HepG2 (cell line): ENCODE results near the gene PACS2. TPM values are rescaled to one million over a fixed set of nuclear protein-coding genes. Genes with fewer than 3 reads are reported as not detected.

Source experiments
- CHD2 ChIP-seq: IDR thresholded peaks from 2 replicates; pipeline ENCODE4 v1.6.1; 2011; ENCODE audit warnings: low read depth, low read length, improper control_type of control experiment
- JARID2 ChIP-seq: sonication (generic); formaldehyde crosslinking; IDR thresholded peaks from 2 replicates; pipeline ENCODE4 v1.8.1; 2023; ENCODE audit warnings: missing genetic modification reagents, inconsistent platforms; ENCODE audit not compliant: insufficient replicate concordance
- NFE2L2 ChIP-seq: fragments of 150-350 bp; IDR thresholded peaks from 2 replicates; pipeline ENCODE4 v1.6.1; 2014; ENCODE audit warnings: low read length
- TARDBP ChIP-seq: sonication (generic); formaldehyde crosslinking; IDR thresholded peaks from 2 replicates; pipeline ENCODE4 v1.8.0; 2022; ENCODE audit warnings: mild to moderate bottlenecking, missing genetic modification reagents
- ZNF143 ChIP-seq: sonication (generic); formaldehyde crosslinking; IDR thresholded peaks from 2 replicates; pipeline ENCODE4 v1.4.0; 2020; ENCODE audit warnings: missing genetic modification reagents
- ZNF225 ChIP-seq: sonication (generic); formaldehyde crosslinking; IDR thresholded peaks from 2 replicates; pipeline ENCODE4 v1.4.0; 2020; ENCODE audit warnings: mild to moderate bottlenecking, missing genetic modification reagents
- ZNF652 ChIP-seq: IDR thresholded peaks from 2 replicates; pipeline ENCODE4 v1.6.1; 2016; ENCODE audit warnings: low read depth, borderline replicate concordance
- ZNF737 ChIP-seq: sonication (generic); formaldehyde crosslinking; IDR thresholded peaks from 2 replicates; pipeline ENCODE4 v1.5.0; 2020; ENCODE audit warnings: missing genetic modification reagents, mild to moderate bottlenecking, borderline replicate concordance
- polyA plus RNA-seq, 8 experiments: library from polyadenylated mRNA; depleted of rRNA in 3 of 8; stranded (reverse) in 7 of 8; unstranded in 1 of 8; fragments of >200 nt; fragmentation: Illumina TruSeq in 4 of 8; extraction: Trizol in 4 of 8; gene quantifications; 2 replicates each; pipeline versions ENCODE4 v1.2.1 to v1.2.3, GENCODE V29; 2011 to 2016; ENCODE audit warnings: low read depth in 4 of 8, missing spikeins in 1 of 8, mixed read lengths in 1 of 8; ENCODE audit not compliant: insufficient read depth in 1 of 8
- total RNA-seq, 5 experiments: library from RNA; depleted of rRNA; stranded (reverse); fragments of >200 nt; fragmentation: Illumina TruSeq; extraction: Trizol; gene quantifications; 2 replicates each; pipeline ENCODE4 v1.2.3, GENCODE V29; 2016; ENCODE audit warnings: low read depth in 1 of 5
- TF ChIP-seq, protein P1 (sequence below): sonication (generic); formaldehyde crosslinking; IDR thresholded peaks from 2 replicates; pipeline ENCODE4 v1.9.0; 2021; ENCODE audit warnings: missing genetic modification reagents, mild to moderate bottlenecking, borderline replicate concordance
- TF ChIP-seq, protein P2 (sequence below): sonication (generic); formaldehyde crosslinking; IDR thresholded peaks from 2 replicates; pipeline ENCODE4 v1.4.0; 2020; ENCODE audit warnings: missing genetic modification reagents, borderline replicate concordance
- TF ChIP-seq, protein P3 (sequence below): sonication (generic); formaldehyde crosslinking; IDR thresholded peaks from 2 replicates; pipeline ENCODE4 v1.5.0; 2020; ENCODE audit warnings: missing genetic modification reagents, mild to moderate bottlenecking, borderline replicate concordance
- TF ChIP-seq, protein P4 (sequence below): sonication (generic); formaldehyde crosslinking; conservative IDR thresholded peaks from 2 replicates; pipeline ENCODE4 v1.8.1; 2023; ENCODE audit warnings: missing genetic modification reagents

Gene PACS2
- total and polyA plus RNA-seq, 2 of the 13 experiments (the other 11 are each of a cell fraction or from before 2014, with no cell fraction given): 23.6 to 27.6 TPM

DNA sequence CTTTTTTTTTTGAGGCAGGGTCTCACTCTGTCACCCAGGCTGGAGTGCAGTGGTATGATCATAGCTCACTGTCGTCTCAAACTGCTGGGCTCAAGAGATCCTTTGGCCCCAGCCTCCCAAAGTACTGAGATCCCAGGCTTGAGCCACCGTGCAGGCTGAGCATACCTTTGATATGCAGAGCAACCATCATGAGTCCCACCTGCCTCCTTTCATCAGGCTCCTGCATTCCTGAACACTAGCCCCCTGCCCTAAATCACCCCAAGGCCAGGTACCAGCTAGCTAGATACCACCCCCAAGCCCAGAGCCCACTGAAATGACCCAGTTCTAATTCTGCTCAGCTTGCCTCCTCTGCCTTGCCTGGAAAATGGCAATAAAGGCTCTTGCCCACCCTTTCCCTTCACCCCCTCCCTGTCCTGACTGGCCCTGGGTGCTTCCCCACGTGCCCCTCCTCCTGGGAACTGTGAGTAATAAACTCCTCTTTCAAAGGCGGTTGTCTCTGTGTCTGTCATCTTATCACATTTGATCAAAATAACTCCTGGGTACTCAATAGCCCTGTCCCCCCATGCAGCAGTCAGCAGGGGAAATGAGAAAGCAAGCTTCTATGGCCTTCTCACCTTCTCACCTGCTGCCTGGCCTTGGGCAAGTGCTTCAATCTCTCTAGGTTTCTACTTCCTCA is 7.4 kb upstream of the PACS2 start (continued):
- TF ChIP-seq, protein P1, sequence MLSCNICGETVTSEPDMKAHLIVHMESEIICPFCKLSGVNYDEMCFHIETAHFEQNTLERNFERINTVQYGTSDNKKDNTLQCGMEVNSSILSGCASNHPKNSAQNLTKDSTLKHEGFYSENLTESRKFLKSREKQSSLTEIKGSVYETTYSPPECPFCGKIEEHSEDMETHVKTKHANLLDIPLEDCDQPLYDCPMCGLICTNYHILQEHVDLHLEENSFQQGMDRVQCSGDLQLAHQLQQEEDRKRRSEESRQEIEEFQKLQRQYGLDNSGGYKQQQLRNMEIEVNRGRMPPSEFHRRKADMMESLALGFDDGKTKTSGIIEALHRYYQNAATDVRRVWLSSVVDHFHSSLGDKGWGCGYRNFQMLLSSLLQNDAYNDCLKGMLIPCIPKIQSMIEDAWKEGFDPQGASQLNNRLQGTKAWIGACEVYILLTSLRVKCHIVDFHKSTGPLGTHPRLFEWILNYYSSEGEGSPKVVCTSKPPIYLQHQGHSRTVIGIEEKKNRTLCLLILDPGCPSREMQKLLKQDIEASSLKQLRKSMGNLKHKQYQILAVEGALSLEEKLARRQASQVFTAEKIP: no peak
- TF ChIP-seq, protein P2, sequence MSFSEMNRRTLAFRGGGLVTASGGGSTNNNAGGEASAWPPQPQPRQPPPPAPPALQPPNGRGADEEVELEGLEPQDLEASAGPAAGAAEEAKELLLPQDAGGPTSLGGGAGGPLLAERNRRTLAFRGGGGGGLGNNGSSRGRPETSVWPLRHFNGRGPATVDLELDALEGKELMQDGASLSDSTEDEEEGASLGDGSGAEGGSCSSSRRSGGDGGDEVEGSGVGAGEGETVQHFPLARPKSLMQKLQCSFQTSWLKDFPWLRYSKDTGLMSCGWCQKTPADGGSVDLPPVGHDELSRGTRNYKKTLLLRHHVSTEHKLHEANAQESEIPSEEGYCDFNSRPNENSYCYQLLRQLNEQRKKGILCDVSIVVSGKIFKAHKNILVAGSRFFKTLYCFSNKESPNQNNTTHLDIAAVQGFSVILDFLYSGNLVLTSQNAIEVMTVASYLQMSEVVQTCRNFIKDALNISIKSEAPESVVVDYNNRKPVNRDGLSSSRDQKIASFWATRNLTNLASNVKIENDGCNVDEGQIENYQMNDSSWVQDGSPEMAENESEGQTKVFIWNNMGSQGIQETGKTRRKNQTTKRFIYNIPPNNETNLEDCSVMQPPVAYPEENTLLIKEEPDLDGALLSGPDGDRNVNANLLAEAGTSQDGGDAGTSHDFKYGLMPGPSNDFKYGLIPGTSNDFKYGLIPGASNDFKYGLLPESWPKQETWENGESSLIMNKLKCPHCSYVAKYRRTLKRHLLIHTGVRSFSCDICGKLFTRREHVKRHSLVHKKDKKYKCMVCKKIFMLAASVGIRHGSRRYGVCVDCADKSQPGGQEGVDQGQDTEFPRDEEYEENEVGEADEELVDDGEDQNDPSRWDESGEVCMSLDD: no peak
- no peak for TF ChIP-seq ZNF225 (CRISPR knock-in tag)
- no peak for TF ChIP-seq NFE2L2
- TF ChIP-seq TARDBP (CRISPR knock-in tag): no peak
- no peak for TF ChIP-seq ZNF737 (CRISPR knock-in tag)
- no peak for TF ChIP-seq JARID2 (CRISPR knock-in tag)
- TF ChIP-seq, protein P3, sequence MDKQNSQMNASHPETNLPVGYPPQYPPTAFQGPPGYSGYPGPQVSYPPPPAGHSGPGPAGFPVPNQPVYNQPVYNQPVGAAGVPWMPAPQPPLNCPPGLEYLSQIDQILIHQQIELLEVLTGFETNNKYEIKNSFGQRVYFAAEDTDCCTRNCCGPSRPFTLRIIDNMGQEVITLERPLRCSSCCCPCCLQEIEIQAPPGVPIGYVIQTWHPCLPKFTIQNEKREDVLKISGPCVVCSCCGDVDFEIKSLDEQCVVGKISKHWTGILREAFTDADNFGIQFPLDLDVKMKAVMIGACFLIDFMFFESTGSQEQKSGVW (CRISPR knock-in tag): no peak
- no peak for TF ChIP-seq CHD2
- TF ChIP-seq ZNF652 (CRISPR knock-in tag): no peak
- TF ChIP-seq, protein P4, sequence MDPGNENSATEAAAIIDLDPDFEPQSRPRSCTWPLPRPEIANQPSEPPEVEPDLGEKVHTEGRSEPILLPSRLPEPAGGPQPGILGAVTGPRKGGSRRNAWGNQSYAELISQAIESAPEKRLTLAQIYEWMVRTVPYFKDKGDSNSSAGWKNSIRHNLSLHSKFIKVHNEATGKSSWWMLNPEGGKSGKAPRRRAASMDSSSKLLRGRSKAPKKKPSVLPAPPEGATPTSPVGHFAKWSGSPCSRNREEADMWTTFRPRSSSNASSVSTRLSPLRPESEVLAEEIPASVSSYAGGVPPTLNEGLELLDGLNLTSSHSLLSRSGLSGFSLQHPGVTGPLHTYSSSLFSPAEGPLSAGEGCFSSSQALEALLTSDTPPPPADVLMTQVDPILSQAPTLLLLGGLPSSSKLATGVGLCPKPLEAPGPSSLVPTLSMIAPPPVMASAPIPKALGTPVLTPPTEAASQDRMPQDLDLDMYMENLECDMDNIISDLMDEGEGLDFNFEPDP: no peak
- no peak for TF ChIP-seq ZNF143 (CRISPR knock-in tag)
